Nephron (organoid): ENCODE data around the gene SSH2.

Experiments used
- H3K27ac Mint-ChIP-seq, 3 experiments: 2 replicates each; pipeline ENCODE4 v1.8.0; 2020; ENCODE audit warnings: mixed read lengths in 3 of 3, mild to moderate bottlenecking in 2 of 3, moderate library complexity in 1 of 3
- H3K27me3 Mint-ChIP-seq: 2 replicates; pipeline ENCODE4 v1.8.0; 2021; ENCODE audit warnings: low read depth, mild to moderate bottlenecking, moderate library complexity, mixed read lengths
- H3K36me3 Mint-ChIP-seq: 2 replicates; pipeline ENCODE4 v1.8.0; 2020; ENCODE audit warnings: low read depth, mixed read lengths
- H3K4me1 Mint-ChIP-seq: 2 replicates; pipeline ENCODE4 v1.8.0; 2020; ENCODE audit warnings: mixed read lengths
- H3K4me3 Mint-ChIP-seq, 3 experiments: 2 replicates each; pipeline ENCODE4 v1.8.0; 2020; ENCODE audit warnings: mild to moderate bottlenecking in 3 of 3, mixed read lengths in 3 of 3, moderate library complexity in 2 of 3
- H3K9me3 Mint-ChIP-seq: 2 replicates; pipeline ENCODE4 v1.8.0; 2020; ENCODE audit warnings: mixed read lengths
- TF ChIP-seq, protein P1 (sequence below), 3 experiments: fragments of 200-600 bp; sonication (generic); IDR thresholded peaks; one replicate each; pipeline ENCODE4 v1.5.0; 2021; ENCODE audit warnings: antibody characterized with exemption in 3 of 3; ENCODE audit not compliant: unreplicated experiment in 3 of 3

The SSH2 gene

GRCh38 chr17:29807520-29808361 lies 122.3 kb downstream of the SSH2 start:
- Mint-ChIP-seq H3K9me3 (no peaks in the 10 kb centered on the region), H3K36me3 (no peaks in the 10 kb centered on the region), H3K4me3 (no peak overlapping the region), H3K27me3 (no peaks in the 10 kb centered on the region), H3K27ac (no peak overlapping the region), H3K4me1 (no peaks in the 10 kb centered on the region)
- TF ChIP-seq, protein P1, sequence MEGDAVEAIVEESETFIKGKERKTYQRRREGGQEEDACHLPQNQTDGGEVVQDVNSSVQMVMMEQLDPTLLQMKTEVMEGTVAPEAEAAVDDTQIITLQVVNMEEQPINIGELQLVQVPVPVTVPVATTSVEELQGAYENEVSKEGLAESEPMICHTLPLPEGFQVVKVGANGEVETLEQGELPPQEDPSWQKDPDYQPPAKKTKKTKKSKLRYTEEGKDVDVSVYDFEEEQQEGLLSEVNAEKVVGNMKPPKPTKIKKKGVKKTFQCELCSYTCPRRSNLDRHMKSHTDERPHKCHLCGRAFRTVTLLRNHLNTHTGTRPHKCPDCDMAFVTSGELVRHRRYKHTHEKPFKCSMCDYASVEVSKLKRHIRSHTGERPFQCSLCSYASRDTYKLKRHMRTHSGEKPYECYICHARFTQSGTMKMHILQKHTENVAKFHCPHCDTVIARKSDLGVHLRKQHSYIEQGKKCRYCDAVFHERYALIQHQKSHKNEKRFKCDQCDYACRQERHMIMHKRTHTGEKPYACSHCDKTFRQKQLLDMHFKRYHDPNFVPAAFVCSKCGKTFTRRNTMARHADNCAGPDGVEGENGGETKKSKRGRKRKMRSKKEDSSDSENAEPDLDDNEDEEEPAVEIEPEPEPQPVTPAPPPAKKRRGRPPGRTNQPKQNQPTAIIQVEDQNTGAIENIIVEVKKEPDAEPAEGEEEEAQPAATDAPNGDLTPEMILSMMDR (IDR thresholded peaks at IDR 0.05; ENCODE audit: unreplicated experiment in 3 of 3): peak; percentile 70 to 86 (median 80)

- H3K9me3 Mint-ChIP-seq: no peaks in the 10 kb centered on the region
- no peaks in the 10 kb centered on the region for H3K36me3 Mint-ChIP-seq
- no peaks in the 10 kb centered on the region for H3K27me3 Mint-ChIP-seq
- H3K27ac Mint-ChIP-seq: no peak overlapping the region
- no peaks in the 10 kb centered on the region for H3K4me1 Mint-ChIP-seq
- H3K4me3 Mint-ChIP-seq: no peak overlapping the region
- TF ChIP-seq, protein P1 (IDR thresholded peaks at IDR 0.05; ENCODE audit: unreplicated experiment in 3 of 3): no peak
Measured at GRCh38 chr17:29802246-29802645, 127.8 kb downstream of the SSH2 start.

DNA sequence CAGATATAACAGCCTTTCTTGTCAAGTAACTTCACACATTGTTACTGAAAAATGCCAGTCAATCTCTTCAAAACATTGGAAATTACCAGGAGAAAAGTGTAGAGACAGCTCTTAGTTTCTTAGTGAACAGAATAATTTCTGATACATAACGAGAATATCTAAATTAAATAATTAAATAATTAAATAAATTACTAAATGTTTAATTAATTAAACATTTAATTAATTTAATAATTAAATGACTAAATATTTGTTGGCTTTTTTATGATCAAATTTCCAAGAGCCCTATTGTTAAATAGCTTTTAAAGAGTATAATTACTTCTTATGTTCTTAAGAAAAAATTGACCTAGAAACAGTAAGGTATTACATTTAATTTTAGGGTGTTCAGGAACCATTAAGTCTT lies 129.6 kb downstream of the SSH2 start:
- TF ChIP-seq, protein P1 (IDR thresholded peaks at IDR 0.05; ENCODE audit: unreplicated experiment in 3 of 3): no peak
- Mint-ChIP-seq H3K27me3 (no peaks in the 10 kb centered on the region), H3K27ac (no peak overlapping the region), H3K36me3 (no peaks in the 10 kb centered on the region), H3K4me1 (no peaks in the 10 kb centered on the region), H3K9me3 (no peaks in the 10 kb centered on the region), H3K4me3 (no peak overlapping the region)

DNA sequence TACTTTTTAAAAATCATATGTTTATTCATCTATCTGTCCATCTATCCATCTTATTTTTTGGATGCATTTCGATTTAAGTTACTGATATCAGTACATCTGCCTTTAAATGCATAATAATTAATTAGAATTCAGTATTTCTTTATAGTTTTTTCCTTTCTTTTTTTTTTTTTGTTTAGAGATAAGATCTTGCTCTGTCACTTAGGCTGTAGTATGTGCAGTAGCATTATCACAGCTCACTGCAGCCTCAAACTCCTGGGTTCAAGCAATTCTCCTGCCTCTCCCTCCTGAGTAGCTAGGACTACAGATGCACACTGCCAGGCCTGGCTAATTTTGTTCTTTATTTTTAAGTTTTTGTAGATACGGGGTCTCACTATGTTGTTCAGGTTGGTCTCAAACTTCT lies 133.4 kb downstream of the SSH2 start:
- TF ChIP-seq, protein P1 (IDR thresholded peaks at IDR 0.05; ENCODE audit: unreplicated experiment in 3 of 3): no peak
- Mint-ChIP-seq H3K27me3 (no peaks in the 10 kb centered on the region), H3K36me3 (no peaks in the 10 kb centered on the region), H3K4me3 (no peak overlapping the region), H3K27ac (no peak overlapping the region), H3K9me3 (no peaks in the 10 kb centered on the region), H3K4me1 (no peaks in the 10 kb centered on the region)

DNA sequence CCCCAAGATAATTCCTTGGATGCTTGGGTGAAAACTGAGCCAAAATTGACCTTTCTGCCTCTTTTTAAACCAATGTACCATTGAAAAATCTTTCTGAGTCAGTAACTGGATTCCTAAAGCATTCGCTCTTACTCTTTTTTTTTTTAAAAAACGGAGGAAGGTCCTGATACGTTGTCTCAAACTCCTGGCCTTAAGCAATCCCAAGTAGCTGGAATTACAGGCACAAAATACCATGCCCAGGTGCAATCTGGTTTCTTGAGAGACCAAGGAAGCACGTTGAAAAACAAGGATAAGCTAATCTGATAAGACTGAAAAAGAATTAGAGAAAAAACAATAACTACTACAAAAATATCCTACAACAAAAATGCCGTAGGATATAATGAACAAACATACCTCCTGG lies 136.5 kb downstream of the SSH2 start:
- H3K4me3 Mint-ChIP-seq: no peak overlapping the region
- H3K36me3 Mint-ChIP-seq: peaks cover 9% of the 10 kb centered on the region
- no peaks in the 10 kb centered on the region for H3K9me3 Mint-ChIP-seq
- H3K27ac Mint-ChIP-seq: no peak overlapping the region
- H3K4me1 Mint-ChIP-seq: no peaks in the 10 kb centered on the region
- H3K27me3 Mint-ChIP-seq: no peaks in the 10 kb centered on the region
- TF ChIP-seq, protein P1 (IDR thresholded peaks at IDR 0.05; ENCODE audit: unreplicated experiment in 3 of 3): no peak
